ENCODE data around the gene AKR1B1. TPM values are rescaled to one million over a fixed set of nuclear protein-coding genes. Genes with fewer than 3 reads are reported as not detected.

Gene AKR1B1
- total RNA-seq, 1 experiment from 2014 or later, result 141 TPM

DNA sequence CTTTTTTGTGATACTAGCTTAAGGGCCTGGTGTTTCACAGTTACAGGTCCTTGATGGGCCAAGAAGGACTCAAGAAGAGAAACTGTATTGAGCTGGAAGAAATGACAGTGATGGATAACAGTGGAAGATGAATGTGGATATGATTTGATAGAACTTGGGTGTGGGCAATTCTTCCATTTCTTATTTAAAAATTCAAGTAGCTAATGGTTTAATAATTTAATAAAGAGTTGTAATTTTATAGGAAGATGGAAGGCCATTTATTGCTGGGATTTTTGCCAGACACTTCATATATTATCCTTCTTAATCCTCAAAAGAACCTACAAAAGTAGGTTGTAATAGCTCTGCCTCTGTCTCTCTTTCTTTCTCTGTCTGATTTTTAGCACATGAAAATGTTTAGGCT is 21.3 kb upstream of the AKR1B1 start:
- 0 out of 2 replicates have a peak, but pooled peaks cover 3% of the 10 kb centered on the region for H3K9me3 ChIP-seq (replicated peaks)
- peak overlapping the region; percentile 59 for H3K27ac ChIP-seq
- H3K4me1 ChIP-seq, result peaks cover 13% of the 10 kb centered on the region
- H3K36me3 ChIP-seq, result no peaks in the 10 kb centered on the region
- no peaks in the 10 kb centered on the region for H3K27me3 ChIP-seq
- DNase-seq, result no peak
- H3K4me3 ChIP-seq, result no peak overlapping the region

GRCh38 chr7:134478707-134479106 is 19.8 kb upstream of the AKR1B1 start:
- Histone ChIP-seq H3K27me3 (no peaks in the 10 kb centered on the region), H3K9me3 (replicated peaks) (0 out of 2 replicates have a peak, but pooled peaks cover 3% of the 10 kb centered on the region), H3K4me1 (peaks cover 13% of the 10 kb centered on the region), H3K27ac (no peak overlapping the region), H3K4me3 (no peak overlapping the region), H3K36me3 (no peaks in the 10 kb centered on the region)
- no peak for DNase-seq

GRCh38 chr7:134477954-134478353 is 19.1 kb upstream of the AKR1B1 start:
- DNase-seq, result no peak
- Histone ChIP-seq H3K4me1 (peaks cover 13% of the 10 kb centered on the region), H3K27me3 (no peaks in the 10 kb centered on the region), H3K27ac (no peak overlapping the region), H3K9me3 (replicated peaks) (0 out of 2 replicates have a peak, but pooled peaks cover 3% of the 10 kb centered on the region), H3K4me3 (no peak overlapping the region), H3K36me3 (no peaks in the 10 kb centered on the region)

DNA sequence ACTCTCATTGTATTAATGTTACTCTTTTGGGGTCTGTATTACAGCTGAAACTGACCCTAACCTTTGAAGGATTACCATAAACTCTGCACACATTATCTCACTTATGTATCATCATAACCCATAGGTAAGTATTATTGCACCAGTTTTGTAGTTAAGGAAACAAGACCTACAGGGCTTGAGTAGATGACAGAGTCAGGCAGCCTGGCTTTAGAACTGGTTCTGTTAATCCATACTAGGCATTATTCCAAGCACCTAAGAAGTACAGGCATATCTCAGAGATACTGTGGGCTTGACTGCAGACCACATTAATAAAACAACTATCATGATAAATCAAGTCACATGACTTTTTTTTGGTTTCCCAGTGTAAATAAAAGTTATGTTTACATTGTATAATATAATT is 17.1 kb upstream of the AKR1B1 start:
- no peaks in the 10 kb centered on the region for H3K9me3 ChIP-seq (replicated peaks)
- no peaks in the 10 kb centered on the region for H3K27me3 ChIP-seq
- no peak for DNase-seq
- no peaks in the 10 kb centered on the region for H3K36me3 ChIP-seq
- H3K4me3 ChIP-seq, result no peak overlapping the region
- H3K27ac ChIP-seq, result no peak overlapping the region
- peaks cover 12% of the 10 kb centered on the region for H3K4me1 ChIP-seq

GRCh38 chr7:134474828-134475227 is 15.9 kb upstream of the AKR1B1 start:
- Histone ChIP-seq H3K9me3 (replicated peaks) (no peaks in the 10 kb centered on the region), H3K27ac (no peak overlapping the region), H3K27me3 (no peaks in the 10 kb centered on the region), H3K4me1 (no peaks in the 10 kb centered on the region; the same call in 1 of the 2 replicates), H3K4me3 (no peak overlapping the region), H3K36me3 (no peaks in the 10 kb centered on the region)
- DNase-seq, result no peak

DNA sequence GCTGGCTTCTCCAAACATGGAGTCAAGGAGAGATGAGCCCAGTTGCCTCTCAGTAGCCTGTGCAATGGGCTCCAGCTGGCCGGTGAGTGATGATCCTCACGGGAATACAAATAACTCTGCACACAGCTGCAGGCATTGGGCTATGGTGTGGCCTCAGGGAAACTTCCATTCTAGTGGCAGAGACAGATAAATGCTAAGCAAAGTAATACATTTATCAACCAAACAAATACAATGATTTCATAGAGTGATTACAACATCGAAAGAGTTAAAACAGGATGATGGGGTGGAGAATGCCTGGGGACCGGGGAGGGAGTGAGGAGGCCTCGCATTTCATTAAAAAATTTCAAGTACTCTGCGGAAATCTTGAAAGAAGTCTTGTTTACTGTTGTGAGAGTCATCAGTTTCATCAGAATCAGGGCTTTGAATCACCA is 15.0 kb upstream of the AKR1B1 start:
- Histone ChIP-seq H3K36me3 (no peaks in the 10 kb centered on the region), H3K27ac (no peak overlapping the region), H3K27me3 (no peaks in the 10 kb centered on the region), H3K4me1 (no peaks in the 10 kb centered on the region), H3K9me3 (replicated peaks) (no peaks in the 10 kb centered on the region), H3K4me3 (no peak overlapping the region)
- DNase-seq, result peak; percentile 49 to 54

DNA sequence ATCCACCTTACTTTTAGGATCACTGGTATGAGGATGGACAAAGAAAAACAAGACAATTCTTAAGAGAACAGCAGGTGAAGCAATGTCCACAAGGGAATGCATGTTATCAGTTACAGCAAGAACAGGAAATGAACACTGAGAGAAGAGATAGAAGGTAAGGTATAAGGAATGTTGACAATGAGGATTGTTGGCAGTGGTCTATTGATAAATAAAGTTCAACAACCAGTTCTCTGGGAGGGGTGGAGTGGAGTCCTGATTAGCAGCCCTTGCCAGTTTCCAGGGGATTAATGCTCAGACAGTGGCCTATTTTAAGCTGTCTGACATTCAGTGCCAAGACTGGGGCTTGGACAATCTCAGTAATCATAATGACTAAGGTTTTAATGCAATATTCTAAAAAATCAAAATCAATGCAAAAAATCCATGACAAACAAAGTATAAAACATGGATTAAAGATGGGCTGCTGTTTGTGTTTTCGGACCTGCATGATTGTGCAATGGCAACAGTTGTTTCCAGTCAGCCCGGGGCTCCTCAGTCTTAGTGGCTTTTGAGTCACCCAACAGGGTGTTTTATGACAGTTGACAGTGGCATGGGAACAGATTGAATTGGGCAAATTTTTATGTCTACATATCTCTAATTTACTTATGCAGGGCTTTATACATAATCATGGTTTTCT is 13.8 kb upstream of the AKR1B1 start:
- Histone ChIP-seq H3K4me3 (no peak overlapping the region), H3K4me1 (no peaks in the 10 kb centered on the region), H3K27ac (no peak overlapping the region), H3K27me3 (no peaks in the 10 kb centered on the region), H3K36me3 (no peaks in the 10 kb centered on the region), H3K9me3 (replicated peaks) (no peaks in the 10 kb centered on the region)
- no peak for DNase-seq

DNA sequence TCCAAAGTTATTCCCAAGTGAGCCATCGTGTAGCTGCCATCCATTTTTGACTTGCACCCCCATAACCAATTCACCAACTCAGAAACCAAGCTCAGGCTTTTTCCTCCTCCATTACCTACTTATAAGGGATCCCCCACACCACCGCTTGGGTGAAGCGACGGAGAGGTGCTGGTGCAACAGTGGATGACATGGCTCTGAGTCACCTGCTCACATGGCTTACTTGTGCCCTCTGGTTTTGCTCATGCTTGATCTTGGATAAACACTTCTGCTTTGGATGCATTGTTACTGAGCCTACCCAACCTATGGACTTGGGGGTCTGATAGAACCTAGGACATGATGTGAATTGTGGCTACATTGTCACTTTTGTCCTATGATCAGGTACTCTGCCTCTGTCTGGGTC is 12.0 kb upstream of the AKR1B1 start:
- Histone ChIP-seq H3K4me3 (no peak overlapping the region), H3K9me3 (replicated peaks) (no peaks in the 10 kb centered on the region), H3K4me1 (no peaks in the 10 kb centered on the region), H3K27ac (no peak overlapping the region), H3K27me3 (no peaks in the 10 kb centered on the region), H3K36me3 (no peaks in the 10 kb centered on the region)
- DNase-seq, result no peak

DNA sequence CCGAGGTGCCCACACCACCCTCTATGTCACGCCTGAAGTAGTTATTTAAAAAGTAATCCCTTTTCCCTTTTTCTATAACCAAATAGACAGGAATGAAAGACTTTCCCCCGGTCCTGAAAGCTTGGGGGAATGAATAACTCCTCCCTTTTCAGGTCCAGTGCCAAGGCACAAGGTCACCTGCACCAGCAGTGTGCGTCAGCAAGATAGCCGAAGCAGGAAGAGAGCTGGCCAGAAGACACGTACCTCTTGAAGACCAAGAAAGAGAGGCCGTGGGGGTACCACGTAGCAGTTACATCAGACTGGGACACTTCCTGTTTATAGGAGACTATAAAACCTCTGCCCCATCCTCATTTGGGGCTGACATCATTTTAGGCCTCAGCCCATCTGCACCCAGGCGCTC is 10.7 kb upstream of the AKR1B1 start:
- Histone ChIP-seq H3K36me3 (no peaks in the 10 kb centered on the region), H3K27me3 (no peaks in the 10 kb centered on the region), H3K4me1 (no peaks in the 10 kb centered on the region), H3K4me3 (no peak overlapping the region), H3K27ac (no peak overlapping the region), H3K9me3 (replicated peaks) (peaks cover 8% of the 10 kb centered on the region)
- DNase-seq, result no peak

- peaks cover 18% of the 10 kb centered on the region for H3K9me3 ChIP-seq (replicated peaks)
- DNase-seq, result no peak
- H3K27ac ChIP-seq, result no peak overlapping the region
- H3K4me3 ChIP-seq, result no peak overlapping the region
- no peaks in the 10 kb centered on the region for H3K27me3 ChIP-seq
- no peaks in the 10 kb centered on the region for H3K36me3 ChIP-seq
- H3K4me1 ChIP-seq, result no peaks in the 10 kb centered on the region
Measured at GRCh38 chr7:134468475-134468874, 9.6 kb upstream of the AKR1B1 start.

GRCh38 chr7:134468054-134468453 is 9.2 kb upstream of the AKR1B1 start:
- no peaks in the 10 kb centered on the region for H3K36me3 ChIP-seq
- H3K27me3 ChIP-seq, result no peaks in the 10 kb centered on the region
- H3K9me3 ChIP-seq (replicated peaks), result peaks cover 18% of the 10 kb centered on the region
- no peak for DNase-seq
- no peaks in the 10 kb centered on the region for H3K4me1 ChIP-seq
- no peak overlapping the region for H3K27ac ChIP-seq
- H3K4me3 ChIP-seq, result no peak overlapping the region

GRCh38 chr7:134465491-134465890 is 6.6 kb upstream of the AKR1B1 start:
- H3K27me3 ChIP-seq, result no peaks in the 10 kb centered on the region
- no peaks in the 10 kb centered on the region for H3K36me3 ChIP-seq
- DNase-seq, result no peak
- H3K9me3 ChIP-seq (replicated peaks), result peaks cover 18% of the 10 kb centered on the region
- no peak overlapping the region for H3K27ac ChIP-seq
- peaks cover 10% of the 10 kb centered on the region for H3K4me1 ChIP-seq
- no peak overlapping the region for H3K4me3 ChIP-seq

DNA sequence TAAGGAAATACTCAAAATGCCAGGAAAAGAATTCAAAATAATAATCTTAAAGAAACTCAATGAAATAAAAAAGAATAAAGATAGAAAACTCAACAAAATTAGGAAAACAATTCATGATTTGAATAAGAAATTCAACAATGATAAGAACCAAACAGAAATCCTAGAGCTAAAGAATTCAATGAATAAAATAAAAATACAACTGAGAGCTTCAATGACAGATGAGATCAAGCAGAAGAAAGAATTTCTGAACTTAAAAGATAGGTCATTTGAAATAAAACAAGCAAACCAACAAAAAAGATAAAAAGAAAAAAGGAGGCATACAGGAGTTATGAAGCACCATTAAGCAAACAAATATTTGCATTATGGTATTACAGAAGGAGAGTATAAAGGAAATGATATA is 5.6 kb upstream of the AKR1B1 start:
- peaks cover 14% of the 10 kb centered on the region for H3K4me1 ChIP-seq
- H3K27me3 ChIP-seq, result no peaks in the 10 kb centered on the region
- no peak for DNase-seq
- H3K36me3 ChIP-seq, result no peaks in the 10 kb centered on the region
- peaks cover 18% of the 10 kb centered on the region for H3K9me3 ChIP-seq (replicated peaks)
- no peak overlapping the region for H3K4me3 ChIP-seq
- H3K27ac ChIP-seq, result no peak overlapping the region

- Histone ChIP-seq H3K9me3 (replicated peaks) (peaks cover 18% of the 10 kb centered on the region), H3K27me3 (no peaks in the 10 kb centered on the region), H3K4me3 (no peak overlapping the region), H3K27ac (no peak overlapping the region), H3K4me1 (peaks cover 16% of the 10 kb centered on the region), H3K36me3 (no peaks in the 10 kb centered on the region)
- no peak for DNase-seq
Measured at GRCh38 chr7:134463751-134464150, 4.9 kb upstream of the AKR1B1 start.

- H3K27me3 ChIP-seq, result no peaks in the 10 kb centered on the region
- H3K9me3 ChIP-seq (replicated peaks), result peaks cover 18% of the 10 kb centered on the region
- no peak overlapping the region for H3K4me3 ChIP-seq
- H3K36me3 ChIP-seq, result no peaks in the 10 kb centered on the region; the same call in 1 of the 2 replicates
- peak overlapping the region; percentile 19; the same call in 1 of the 2 replicates for H3K27ac ChIP-seq
- no peak for DNase-seq
- H3K4me1 ChIP-seq, result peaks cover 20% of the 10 kb centered on the region
Measured at GRCh38 chr7:134462337-134462925, 3.5 kb upstream of the AKR1B1 start.

DNA sequence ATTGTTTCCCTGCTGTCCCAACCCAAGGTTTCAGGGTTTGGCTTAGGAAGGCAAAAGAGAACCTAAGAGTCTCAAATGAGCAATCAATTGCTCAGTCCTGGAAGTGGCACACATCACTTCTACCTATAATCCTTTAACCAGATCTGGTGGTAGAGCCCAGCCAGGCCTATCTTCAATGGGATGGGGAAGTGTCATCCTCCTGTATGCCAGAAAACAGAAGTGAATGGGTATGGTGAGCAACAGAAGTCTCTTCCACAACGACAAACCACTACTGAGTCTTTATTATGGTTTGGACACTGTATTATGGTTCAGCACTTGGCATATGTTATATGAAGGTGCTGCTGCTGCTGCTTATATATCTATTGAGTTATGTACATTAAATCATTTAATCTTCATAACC is 3.0 kb upstream of the AKR1B1 start:
- Histone ChIP-seq H3K36me3 (no peaks in the 10 kb centered on the region; the same call in none of the 2 replicates), H3K4me3 (no peak overlapping the region), H3K4me1 (peaks cover 20% of the 10 kb centered on the region), H3K27ac (peak overlapping the region; percentile 19; the same call in 1 of the 2 replicates), H3K27me3 (no peaks in the 10 kb centered on the region), H3K9me3 (replicated peaks) (peaks cover 18% of the 10 kb centered on the region)
- no peak for DNase-seq
